ENCODE measurements around the gene DNAL4. TPM values are rescaled to one million over a fixed set of nuclear protein-coding genes. Genes with fewer than 3 reads are reported as not detected.

Gene DNAL4
- total RNA-seq, 2 experiments from 2014 or later, result 1.9 to 2.7 TPM

DNA sequence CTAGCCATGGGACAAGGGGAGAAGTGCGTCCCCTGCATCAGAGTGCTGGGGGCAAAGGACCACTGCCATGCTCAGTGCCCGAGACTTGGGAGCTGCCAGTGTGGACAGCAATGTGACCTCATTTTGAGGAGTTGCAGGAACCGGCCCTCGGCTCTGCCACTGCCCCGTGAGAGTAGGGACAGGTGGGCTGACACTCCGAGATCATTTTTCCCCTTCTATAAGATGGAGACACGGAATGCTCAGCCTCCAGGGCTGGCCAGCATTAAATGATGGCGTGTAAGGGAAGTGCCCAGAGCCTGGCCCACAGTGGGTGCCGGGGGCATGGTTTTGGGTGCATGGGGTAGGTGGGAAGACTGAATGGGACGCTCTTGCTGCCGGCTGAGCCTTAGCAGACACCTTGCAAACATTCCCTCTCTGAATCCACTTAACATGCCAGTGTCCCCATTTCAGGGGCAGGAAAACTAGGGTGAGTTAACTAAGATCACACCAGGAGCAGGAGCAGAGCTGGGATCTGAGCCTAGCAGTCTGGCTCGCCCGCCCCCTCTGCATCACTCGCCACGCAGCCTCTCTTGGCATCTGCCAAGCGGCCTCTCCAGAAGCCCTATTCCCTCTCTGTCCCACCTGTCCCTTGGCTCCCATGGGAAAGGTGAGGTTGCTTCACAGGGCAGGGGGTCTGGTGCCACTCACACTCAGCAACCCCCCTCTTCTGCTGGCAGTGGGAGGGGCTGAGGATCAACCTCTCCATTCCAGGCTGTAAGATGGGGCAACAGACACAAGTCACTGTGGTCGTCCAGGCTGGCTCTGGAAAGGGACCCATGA lies 36.3 kb upstream of the DNAL4 start:
- H3K4me1 Mint-ChIP-seq (ENCODE audit: low read depth), result peaks cover 5% of the 10 kb centered on the region
- intact Hi-C loops (cut with DNase I, micrococcal nuclease), result no loop called here
- Histone ChIP-seq H3K9me3 (ENCODE audit: control insufficient read depth in 1 of 2, insufficient read depth in 1 of 2, low read length in 2 of 2) (peaks cover 0 to 5% of the 10 kb centered on the region in 2 experiments), H3K27me3 (ENCODE audit: control insufficient read depth in 1 of 2, insufficient read depth in 2 of 2, low read length in 2 of 2) (no peaks in the 10 kb centered on the region), H3K4me3 (ENCODE audit: low read length) (no peak overlapping the region), H3K4me1 (ENCODE audit: insufficient read depth, low read length) (no peaks in the 10 kb centered on the region), H3K27ac (ENCODE audit: low read depth in 1 of 2, low read length in 2 of 2) (no peak overlapping the region), H3K36me3 (ENCODE audit: insufficient read depth, low read length) (no peaks in the 10 kb centered on the region)
- ATAC-seq (ENCODE audit: poor library complexity), result no peak
- no peak for DNase-seq
- no peak overlapping the region for H3K27ac Mint-ChIP-seq
- no peaks in the 10 kb centered on the region for H3K27me3 Mint-ChIP-seq
- no peaks in the 10 kb centered on the region for H3K9me3 Mint-ChIP-seq
- no peaks in the 10 kb centered on the region for H3K36me3 Mint-ChIP-seq (ENCODE audit: low read depth)
- CTCF ChIA-PET, result no interaction called here
- H3K4me3 Mint-ChIP-seq, result no peak overlapping the region
- TF ChIP-seq, protein P1, sequence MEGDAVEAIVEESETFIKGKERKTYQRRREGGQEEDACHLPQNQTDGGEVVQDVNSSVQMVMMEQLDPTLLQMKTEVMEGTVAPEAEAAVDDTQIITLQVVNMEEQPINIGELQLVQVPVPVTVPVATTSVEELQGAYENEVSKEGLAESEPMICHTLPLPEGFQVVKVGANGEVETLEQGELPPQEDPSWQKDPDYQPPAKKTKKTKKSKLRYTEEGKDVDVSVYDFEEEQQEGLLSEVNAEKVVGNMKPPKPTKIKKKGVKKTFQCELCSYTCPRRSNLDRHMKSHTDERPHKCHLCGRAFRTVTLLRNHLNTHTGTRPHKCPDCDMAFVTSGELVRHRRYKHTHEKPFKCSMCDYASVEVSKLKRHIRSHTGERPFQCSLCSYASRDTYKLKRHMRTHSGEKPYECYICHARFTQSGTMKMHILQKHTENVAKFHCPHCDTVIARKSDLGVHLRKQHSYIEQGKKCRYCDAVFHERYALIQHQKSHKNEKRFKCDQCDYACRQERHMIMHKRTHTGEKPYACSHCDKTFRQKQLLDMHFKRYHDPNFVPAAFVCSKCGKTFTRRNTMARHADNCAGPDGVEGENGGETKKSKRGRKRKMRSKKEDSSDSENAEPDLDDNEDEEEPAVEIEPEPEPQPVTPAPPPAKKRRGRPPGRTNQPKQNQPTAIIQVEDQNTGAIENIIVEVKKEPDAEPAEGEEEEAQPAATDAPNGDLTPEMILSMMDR (IDR thresholded peaks at IDR 0.05), result no peak
- POLR2A ChIA-PET, result no interaction called here

- Mint-ChIP-seq H3K4me1 (ENCODE audit: low read depth) (peaks cover 3% of the 10 kb centered on the region), H3K36me3 (ENCODE audit: low read depth) (no peaks in the 10 kb centered on the region), H3K27ac (no peak overlapping the region), H3K4me3 (no peak overlapping the region), H3K9me3 (no peaks in the 10 kb centered on the region), H3K27me3 (no peaks in the 10 kb centered on the region)
- DNase-seq (no peak), ATAC-seq (ENCODE audit: poor library complexity) (no peak)
- Histone ChIP-seq H3K4me1 (ENCODE audit: insufficient read depth, low read length) (no peaks in the 10 kb centered on the region), H3K4me3 (ENCODE audit: low read length) (no peak overlapping the region), H3K27me3 (ENCODE audit: control insufficient read depth in 1 of 2, insufficient read depth in 2 of 2, low read length in 2 of 2) (no peaks in the 10 kb centered on the region), H3K9me3 (ENCODE audit: control insufficient read depth in 1 of 2, insufficient read depth in 1 of 2, low read length in 2 of 2) (peaks cover 0 to 5% of the 10 kb centered on the region in 2 experiments), H3K36me3 (ENCODE audit: insufficient read depth, low read length) (no peaks in the 10 kb centered on the region), H3K27ac (ENCODE audit: low read depth in 1 of 2, low read length in 2 of 2) (no peak overlapping the region)
- intact Hi-C loops (cut with DNase I, micrococcal nuclease), result no loop called here
- ChIA-PET POLR2A (no interaction called here), CTCF (no interaction called here)
- TF ChIP-seq, protein P1 (IDR thresholded peaks at IDR 0.05), result no peak
Measured at GRCh38 chr22:38829485-38829884, 35.5 kb upstream of the DNAL4 start.

DNA sequence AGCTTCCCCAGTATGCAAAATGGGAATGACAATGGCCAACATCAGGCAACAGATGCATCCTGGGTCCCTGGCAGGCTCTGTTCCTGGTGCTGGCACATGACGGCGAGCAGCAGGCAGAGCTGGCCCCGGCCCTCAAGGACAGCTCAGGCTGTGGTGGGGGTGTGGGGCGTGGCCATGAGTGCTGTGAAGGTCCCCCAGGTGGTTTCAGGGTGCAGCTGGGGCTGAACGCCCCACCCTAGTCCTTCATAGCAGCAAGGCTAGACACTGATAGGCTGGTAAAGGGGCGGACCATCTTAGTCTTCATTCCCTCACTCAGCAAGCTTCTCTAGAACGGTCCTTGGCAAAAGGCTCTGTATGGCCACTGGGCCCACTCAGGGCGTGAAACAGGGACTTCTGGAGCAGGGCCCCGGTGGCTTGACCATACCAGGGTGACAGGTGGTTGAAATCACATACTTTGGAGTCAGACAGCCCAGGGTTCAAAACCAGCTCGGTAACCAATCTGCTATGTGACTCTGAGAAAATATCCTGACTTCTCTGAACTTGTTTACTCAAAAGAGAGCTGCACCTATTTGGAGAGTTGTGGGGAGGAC lies 34.8 kb upstream of the DNAL4 start:
- DNase-seq (no peak), ATAC-seq (ENCODE audit: poor library complexity) (no peak)
- ChIA-PET CTCF (no interaction called here), POLR2A (no interaction called here)
- H3K27ac ChIP-seq (ENCODE audit: low read depth in 1 of 2, low read length in 2 of 2), result no peak overlapping the region
- no peak overlapping the region for H3K4me3 Mint-ChIP-seq
- intact Hi-C loops (cut with DNase I, micrococcal nuclease), result no loop called here
- H3K36me3 ChIP-seq (ENCODE audit: insufficient read depth, low read length), result no peaks in the 10 kb centered on the region
- no peak overlapping the region for H3K27ac Mint-ChIP-seq
- no peaks in the 10 kb centered on the region for H3K36me3 Mint-ChIP-seq (ENCODE audit: low read depth)
- H3K27me3 ChIP-seq (ENCODE audit: control insufficient read depth in 1 of 2, insufficient read depth in 2 of 2, low read length in 2 of 2), result no peaks in the 10 kb centered on the region
- no peaks in the 10 kb centered on the region for H3K9me3 Mint-ChIP-seq
- no peaks in the 10 kb centered on the region for H3K4me1 Mint-ChIP-seq (ENCODE audit: low read depth)
- no peaks in the 10 kb centered on the region for H3K27me3 Mint-ChIP-seq
- peaks cover 0 to 5% of the 10 kb centered on the region in 2 experiments for H3K9me3 ChIP-seq (ENCODE audit: control insufficient read depth in 1 of 2, insufficient read depth in 1 of 2, low read length in 2 of 2)
- no peaks in the 10 kb centered on the region for H3K4me1 ChIP-seq (ENCODE audit: insufficient read depth, low read length)
- TF ChIP-seq, protein P1 (IDR thresholded peaks at IDR 0.05), result no peak
- H3K4me3 ChIP-seq (ENCODE audit: low read length), result no peak overlapping the region
